Measurements from ENCODE around the gene RPS5.
A peak's percentile ranks its signal among the peaks of the same experiment; 100 is the strongest.

DNA sequence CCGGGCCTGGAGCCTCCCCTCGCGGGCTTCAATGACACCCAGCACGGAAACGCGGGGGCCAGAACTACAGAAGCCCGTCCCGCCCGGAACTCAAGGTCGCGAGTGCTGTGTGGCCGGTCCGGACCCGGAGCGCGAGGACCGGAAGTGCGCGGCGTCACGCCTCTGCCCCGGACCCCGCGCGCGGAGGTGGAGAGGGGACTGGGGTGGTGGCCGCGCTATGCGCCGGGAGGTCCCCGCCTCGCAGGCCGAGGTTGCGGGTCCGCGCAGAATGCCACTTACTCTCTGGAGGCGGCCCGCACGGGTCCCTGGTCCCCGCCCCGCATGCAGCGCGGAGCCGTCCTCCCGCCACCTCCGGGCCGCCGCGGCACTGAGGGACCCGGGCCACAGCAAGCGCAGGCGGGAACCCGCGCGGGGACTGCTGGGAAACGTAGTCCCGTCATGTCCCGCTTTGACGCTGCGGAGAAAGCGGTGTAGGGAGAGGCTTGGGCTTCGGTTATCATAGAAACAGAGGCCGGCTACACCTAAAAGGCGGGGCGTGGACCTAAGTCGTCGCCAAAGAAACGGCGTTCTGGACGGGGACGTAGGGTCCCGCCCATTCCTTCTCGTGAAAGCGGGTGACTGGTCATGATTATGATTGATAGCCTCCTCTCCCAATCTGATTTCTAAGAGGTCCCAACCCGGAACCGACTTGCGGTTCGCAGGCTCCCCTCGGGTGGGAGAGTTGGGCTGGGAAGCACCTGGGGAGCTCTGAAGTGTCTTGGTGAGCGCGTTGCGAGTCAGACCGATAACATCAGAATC lies 6.2 kb upstream of the RPS5 start, which contains the start of gene ZNF837:
- TF ChIP-seq, protein P1, sequence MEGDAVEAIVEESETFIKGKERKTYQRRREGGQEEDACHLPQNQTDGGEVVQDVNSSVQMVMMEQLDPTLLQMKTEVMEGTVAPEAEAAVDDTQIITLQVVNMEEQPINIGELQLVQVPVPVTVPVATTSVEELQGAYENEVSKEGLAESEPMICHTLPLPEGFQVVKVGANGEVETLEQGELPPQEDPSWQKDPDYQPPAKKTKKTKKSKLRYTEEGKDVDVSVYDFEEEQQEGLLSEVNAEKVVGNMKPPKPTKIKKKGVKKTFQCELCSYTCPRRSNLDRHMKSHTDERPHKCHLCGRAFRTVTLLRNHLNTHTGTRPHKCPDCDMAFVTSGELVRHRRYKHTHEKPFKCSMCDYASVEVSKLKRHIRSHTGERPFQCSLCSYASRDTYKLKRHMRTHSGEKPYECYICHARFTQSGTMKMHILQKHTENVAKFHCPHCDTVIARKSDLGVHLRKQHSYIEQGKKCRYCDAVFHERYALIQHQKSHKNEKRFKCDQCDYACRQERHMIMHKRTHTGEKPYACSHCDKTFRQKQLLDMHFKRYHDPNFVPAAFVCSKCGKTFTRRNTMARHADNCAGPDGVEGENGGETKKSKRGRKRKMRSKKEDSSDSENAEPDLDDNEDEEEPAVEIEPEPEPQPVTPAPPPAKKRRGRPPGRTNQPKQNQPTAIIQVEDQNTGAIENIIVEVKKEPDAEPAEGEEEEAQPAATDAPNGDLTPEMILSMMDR (IDR thresholded peaks at IDR 0.05 in 2 of 3, conservative IDR thresholded peaks at IDR 0.05 in 1 of 3; ENCODE audit: borderline replicate concordance in 1 of 3, insufficient read depth in 1 of 3, low read depth in 2 of 3, low read length in 2 of 3): no peak
- TF ChIP-seq POLR2A (IDR thresholded peaks at IDR 0.05; ENCODE audit: borderline replicate concordance, extremely low read depth, insufficient read depth, insufficient read length) (peak; percentile 44), POLR2AphosphoS5 (IDR thresholded peaks at IDR 0.05; ENCODE audit: low read depth, low read length) (peak; percentile 79), JUND (IDR thresholded peaks at IDR 0.05) (no peak), ATF3 (IDR thresholded peaks at IDR 0.05) (no peak)
